Adipose tissue (tissue), 3 donors: ENCODE measurements around the gene AK8. TPM values are rescaled to one million over a fixed set of nuclear protein-coding genes. Genes with fewer than 3 reads are reported as not detected.
"Not testable (repeated sequence)": the region's sequence is repeated elsewhere in the genome, so short reads cannot be mapped to it uniquely, and the experiment has no call there.

Experiments
- H3K27ac ChIP-seq: one replicate; pipeline ENCODE4 v1.5.1; 2013; ENCODE audit warnings: low read depth, low read length
- WGBS, 3 donors: extraction: QIAGEN DNeasy Blood & Tissue Kit; methylation state at CpG; one replicate each; pipeline ENCODE4 v1.1.7; 2013; 5-methylcytosine and 5-hydroxymethylcytosine counted together
- polyA plus RNA-seq, 3 donors: library from polyadenylated mRNA; stranded (reverse); fragments of 200-250 nt; gene quantifications; one replicate each; pipeline ENCODE4 v1.2.3, GENCODE V29; 2013
- donor health status: healthy with polysubstance abuse.
- donor health status: Bipolar disorder and iron deficiency.
- donor health status: healthy.

AK8 gene
- polyA plus RNA-seq, 3 donors: 0.12 to 0.66 TPM; not detected in 1

DNA sequence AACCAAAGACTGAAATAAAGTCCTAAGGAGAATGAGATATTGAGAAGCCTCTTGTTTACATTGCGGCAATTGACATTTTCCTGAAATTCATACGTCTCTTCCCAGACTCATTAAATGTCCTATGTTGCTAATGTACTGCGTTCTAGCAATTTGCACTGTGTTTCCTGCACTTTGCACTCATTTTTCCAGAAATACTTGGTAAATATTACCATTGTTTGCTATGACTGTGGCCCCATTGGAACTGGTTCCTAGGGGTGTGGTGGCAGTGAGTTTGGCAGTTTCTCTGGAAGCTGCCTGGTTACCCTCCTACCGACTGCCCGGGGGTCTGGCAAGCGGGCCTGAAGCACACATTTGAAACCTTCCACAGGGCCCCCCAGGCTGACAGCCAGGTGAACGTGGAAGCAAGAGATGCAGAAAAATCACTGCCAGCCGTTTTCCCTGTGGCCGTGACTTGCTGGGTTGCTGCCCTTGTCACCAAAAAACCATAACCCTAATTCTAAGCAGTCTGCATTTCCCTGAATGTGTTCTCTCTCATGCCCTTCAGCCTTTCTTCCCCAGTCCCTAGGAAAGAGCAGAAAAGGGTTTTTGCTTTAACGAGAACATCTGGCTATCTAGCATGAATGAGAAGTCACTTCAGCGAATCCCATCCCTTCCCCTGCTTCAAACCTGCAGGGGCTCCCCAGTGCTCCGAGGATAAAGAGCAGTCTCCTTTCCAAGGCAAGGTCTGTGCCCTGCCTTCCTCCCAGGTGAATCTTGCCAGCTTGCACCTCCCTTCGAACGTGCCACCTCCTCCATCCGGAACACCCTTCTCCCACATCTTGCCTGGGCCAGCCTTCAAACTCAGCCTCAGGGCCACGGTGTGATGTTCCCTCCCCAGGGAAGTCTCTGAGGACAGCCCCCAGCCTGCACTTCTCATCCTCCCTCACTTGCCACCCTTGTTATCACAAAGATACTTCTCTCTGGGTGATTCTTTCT lies 84.2 kb downstream of the AK8 start:
- WGBS, 3 donors: 67 to 76% (median 73%) methylated on average over 16 of the region's 16 CpGs
- H3K27ac ChIP-seq: no peak overlapping the region

- no peak overlapping the region for H3K27ac ChIP-seq
- 90 to 94% (median 91%) methylated on average over 9 of the region's 9 CpGs for WGBS, 3 donors
Observed at GRCh38 chr9:132792547-132792946, 85.5 kb downstream of the AK8 start.

GRCh38 chr9:132791699-132792240 lies 86.3 kb downstream of the AK8 start:
- H3K27ac ChIP-seq: no peak overlapping the region
- WGBS, 3 donors: 85 to 86% (median 85%) methylated on average over 5 of the region's 5 CpGs

DNA sequence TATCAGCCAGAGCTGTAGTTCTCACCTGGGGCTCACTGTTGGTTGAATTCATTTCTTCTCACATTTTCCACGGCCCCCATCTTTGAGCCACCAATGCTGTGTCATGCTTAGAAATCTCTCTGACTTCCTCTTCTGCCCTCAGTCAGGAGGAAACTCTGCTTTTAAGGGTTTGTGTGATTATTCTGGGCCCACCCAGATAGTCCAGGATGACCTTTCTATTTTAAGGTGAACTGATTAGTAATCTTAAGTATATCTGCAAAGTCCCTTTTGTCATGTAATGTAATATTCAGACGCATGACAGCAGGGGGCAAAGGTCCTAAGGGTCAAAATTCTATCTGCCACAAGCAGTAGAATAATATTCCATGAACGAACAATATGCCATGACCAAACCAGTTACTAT lies 88.4 kb downstream of the AK8 start:
- no peak overlapping the region for H3K27ac ChIP-seq
- 46 to 69% (median 53%) methylated on average over 3 of the region's 3 CpGs for WGBS, 3 donors

DNA sequence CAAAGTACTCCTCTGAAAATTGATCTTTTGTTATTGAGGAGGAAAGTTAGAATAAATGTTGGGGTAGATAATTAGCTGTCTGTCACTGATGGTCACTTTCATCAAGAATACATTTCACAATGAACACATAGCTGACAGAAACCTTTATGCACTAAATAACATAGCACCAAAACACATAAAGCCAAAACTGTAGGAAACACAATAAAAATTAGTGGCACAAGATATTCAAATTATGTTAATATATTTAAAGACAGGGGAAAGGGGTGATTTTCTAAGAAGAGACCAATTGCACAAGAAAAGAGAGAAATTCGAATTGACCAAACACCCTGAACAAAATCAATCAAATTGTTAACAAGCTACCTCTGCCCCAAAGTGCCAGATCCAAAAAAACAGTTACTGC lies 89.7 kb downstream of the AK8 start:
- no peak overlapping the region for H3K27ac ChIP-seq
- 61 to 88% (median 88%) methylated on average over 1 of the region's 1 CpG for WGBS, 3 donors

GRCh38 chr9:132787748-132788159 lies 90.3 kb downstream of the AK8 start:
- WGBS, 3 donors: 67 to 89% (median 75%) methylated on average over 1 of the region's 1 CpG
- H3K27ac ChIP-seq: no peak overlapping the region

- H3K27ac ChIP-seq: no peak overlapping the region
- 80 to 92% (median 91%) methylated on average over 4 of the region's 4 CpGs for WGBS, 3 donors
Observed at GRCh38 chr9:132784286-132784830, 93.7 kb downstream of the AK8 start.

GRCh38 chr9:132783006-132783405 lies 95.1 kb downstream of the AK8 start:
- no peak overlapping the region for H3K27ac ChIP-seq
- WGBS, 3 donors: 58 to 84% (median 75%) methylated on average over 4 of the region's 4 CpGs

DNA sequence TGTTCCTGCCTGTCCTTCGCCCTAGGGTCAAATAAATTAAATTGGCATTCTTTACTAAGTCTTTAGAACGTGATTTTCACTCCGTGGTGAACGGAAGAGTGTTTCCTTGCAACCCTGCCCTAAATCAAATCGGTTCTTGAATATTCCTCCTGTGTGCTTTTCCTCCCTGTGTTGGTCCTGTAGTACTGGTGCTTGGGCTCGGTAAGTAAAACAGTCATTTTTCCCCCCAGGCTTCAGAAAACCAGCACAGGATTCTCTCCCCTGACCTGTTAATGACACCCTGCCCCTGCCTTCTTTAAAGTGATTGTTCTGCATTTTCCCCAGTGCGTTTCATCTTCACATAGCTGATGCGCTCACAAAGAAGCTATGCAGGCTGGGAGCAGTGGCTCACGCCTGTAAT lies 96.0 kb downstream of the AK8 start:
- WGBS, 3 donors: 70 to 76% (median 74%) methylated on average over 9 of the region's 9 CpGs
- H3K27ac ChIP-seq: no peak overlapping the region

DNA sequence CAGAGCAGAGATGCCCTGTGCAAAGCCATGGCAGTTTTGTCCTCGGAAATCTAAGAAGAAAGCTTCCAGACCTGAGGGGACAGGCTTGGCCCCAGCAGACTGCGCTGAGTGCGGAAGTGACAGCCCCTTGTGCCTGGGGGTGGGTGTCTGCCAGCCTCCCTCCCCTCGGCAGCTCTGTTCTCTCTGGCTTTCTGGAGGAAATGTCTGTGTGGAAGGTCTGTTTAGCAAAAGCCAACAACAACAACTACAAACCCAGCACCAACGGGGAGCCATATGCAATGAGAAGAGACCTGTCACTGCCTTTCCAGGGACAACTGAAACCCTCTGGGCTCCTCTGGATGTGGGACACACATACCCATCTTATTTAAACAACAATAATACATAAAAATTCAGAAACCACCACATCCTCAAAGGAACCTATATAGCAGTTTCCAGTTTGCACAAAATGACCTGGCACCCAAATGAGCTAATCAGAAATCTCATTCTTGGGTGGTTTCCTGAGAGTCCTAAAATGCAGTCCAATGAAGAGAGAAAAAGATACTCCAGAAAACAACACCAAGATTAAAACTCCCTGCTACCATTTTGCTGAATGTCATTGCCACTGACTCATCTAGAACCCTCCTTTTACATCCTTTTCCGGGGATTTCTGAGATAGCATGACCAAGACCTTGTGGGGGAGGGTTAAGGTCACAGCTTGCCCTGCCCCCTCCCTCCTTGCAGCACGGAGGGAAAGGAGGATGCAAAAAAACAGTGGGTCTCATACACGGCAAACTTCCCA lies 97.7 kb downstream of the AK8 start:
- 42 to 59% (median 53%) methylated on average over 8 of the region's 8 CpGs for WGBS, 3 donors
- no peak overlapping the region for H3K27ac ChIP-seq

DNA sequence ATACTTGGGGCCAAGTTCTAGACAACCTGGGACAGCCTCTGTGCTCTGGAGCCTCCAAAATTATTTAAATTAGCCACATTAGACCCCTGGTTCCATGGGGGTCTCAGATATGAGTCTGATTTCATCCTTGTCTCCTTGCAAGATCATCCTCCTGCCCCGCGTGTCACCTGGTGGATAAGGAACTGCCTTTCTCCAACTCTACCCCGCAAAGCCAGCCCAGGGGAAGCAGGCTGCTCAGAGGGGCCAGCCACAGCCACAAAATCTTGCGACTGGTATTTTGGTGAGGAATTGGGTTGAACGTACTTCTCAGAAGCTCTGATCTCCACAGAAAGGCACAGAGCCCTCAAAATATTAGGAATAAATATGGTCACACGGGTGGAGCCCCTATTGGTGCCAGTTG lies 101.2 kb downstream of the AK8 start:
- 84 to 93% (median 86%) methylated on average over 6 of the region's 6 CpGs for WGBS, 3 donors
- H3K27ac ChIP-seq: no peak overlapping the region

- WGBS, 3 donors: 78 to 92% (median 84%) methylated on average over 11 of the region's 11 CpGs
- no peak overlapping the region for H3K27ac ChIP-seq
Observed at GRCh38 chr9:132776268-132776667, 101.8 kb downstream of the AK8 start.

- 75 to 92% (median 82%) methylated on average over 4 of the region's 4 CpGs for WGBS, 3 donors
- H3K27ac ChIP-seq: no peak overlapping the region
Observed at GRCh38 chr9:132775720-132776119, 102.4 kb downstream of the AK8 start.

DNA sequence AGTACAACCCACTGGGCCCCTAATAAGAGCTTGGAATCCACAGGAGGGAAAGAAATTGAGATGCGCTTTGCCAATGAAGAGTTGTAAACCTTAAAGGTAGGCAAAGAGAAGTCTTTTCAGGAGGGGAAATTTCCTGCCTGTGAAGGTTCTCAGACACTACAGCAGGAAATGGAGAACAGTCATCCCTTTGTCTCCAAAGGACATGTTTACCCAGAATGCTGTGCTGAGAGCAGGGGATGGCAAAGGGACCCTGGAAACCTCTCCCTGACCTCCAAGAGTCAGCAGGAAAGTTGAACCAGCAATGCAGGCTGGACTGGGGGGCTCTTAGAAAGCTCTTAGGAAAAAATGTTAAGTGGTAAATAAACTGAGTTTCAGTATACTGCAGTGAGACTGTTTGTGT lies 103.2 kb downstream of the AK8 start:
- WGBS, 3 donors: 95 to 100% (median 100%) methylated on average over 1 of the region's 1 CpG
- H3K27ac ChIP-seq: no peak overlapping the region

- WGBS, 3 donors: 59 to 63% (median 62%) methylated on average over 7 of the region's 7 CpGs
- H3K27ac ChIP-seq: no peak overlapping the region
Observed at GRCh38 chr9:132773764-132774339, 104.2 kb downstream of the AK8 start.

DNA sequence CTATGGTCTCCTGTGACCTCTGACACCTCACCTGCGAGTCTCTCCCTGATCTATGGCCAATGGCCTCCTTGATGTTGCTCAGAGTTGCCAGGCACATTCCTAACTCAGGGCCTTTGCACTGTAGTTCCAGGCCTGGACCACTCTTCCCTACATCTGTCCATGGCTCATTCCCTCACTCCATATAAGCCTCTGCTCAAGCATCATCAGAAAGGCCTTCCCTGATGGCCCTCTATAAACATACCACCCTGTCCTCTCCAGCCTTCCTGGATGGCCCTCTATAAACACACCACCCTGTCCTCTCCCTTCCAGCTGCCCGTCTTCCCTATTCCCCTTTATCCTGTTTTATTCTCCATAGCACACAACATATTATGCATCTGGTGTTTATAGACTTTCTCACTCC lies 105.0 kb downstream of the AK8 start:
- WGBS, 3 donors: 91 to 92% (median 92%) methylated on average over 2 of the region's 2 CpGs
- no peak overlapping the region for H3K27ac ChIP-seq

GRCh38 chr9:132771752-132772151 lies 106.3 kb downstream of the AK8 start:
- not testable (repeated sequence) for H3K27ac ChIP-seq
- WGBS, 3 donors: 94 to 96% (median 95%) methylated on average over 5 of the region's 5 CpGs

DNA sequence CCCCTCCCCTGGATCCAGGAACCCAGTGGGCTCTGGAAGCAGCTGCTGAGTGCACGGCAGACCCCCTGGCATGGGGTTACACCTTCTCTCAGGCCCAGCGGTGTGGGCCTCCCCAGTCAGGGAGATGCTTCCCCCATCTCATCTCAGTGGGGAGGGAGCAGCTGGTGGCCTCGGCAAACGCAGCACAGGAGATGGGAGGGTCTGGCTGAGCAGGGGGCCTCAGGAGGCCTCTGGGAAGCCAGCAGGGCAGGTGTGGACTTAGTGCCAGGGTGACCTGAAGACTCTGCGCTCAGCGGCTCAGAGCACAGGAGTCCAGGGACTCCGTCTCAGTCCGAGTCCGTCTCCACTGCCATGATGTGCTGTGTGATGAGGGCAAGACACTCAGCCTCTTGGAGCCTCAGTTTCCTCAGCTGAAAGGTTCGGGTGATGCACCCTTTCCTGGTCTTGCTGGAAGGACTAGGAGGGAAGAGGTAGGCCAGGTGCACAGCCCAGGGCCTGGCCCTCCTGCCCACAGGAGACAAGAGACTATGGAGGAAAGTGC lies 107.2 kb downstream of the AK8 start:
- no peak overlapping the region for H3K27ac ChIP-seq
- 73 to 85% (median 78%) methylated on average over 10 of the region's 10 CpGs for WGBS, 3 donors
